H54 (cell line): ENCODE results near the gene EIF4G2.
"Not testable (repeated sequence)": the region's sequence is repeated elsewhere in the genome, so short reads cannot be mapped to it uniquely, and the experiment has no call there.

Source experiments
- DNase-seq: peaks from one replicate; pipeline ENCODE4 v3.0.0; 2011; ENCODE audit warnings: low spot score, mixed read lengths; ENCODE audit not compliant: insufficient read length
- FAIRE-seq: peaks from 3 replicates; lab custom pipeline; 2011; peaks lifted over from hg19 to GRCh38; lab: Jason Lieb, UNC
- POLR2A ChIP-seq: IDR thresholded peaks from 2 replicates; pipeline ENCODE4 v1.6.1; 2011; ENCODE audit warnings: low read depth, mild to moderate bottlenecking, low read length

EIF4G2 gene

DNA sequence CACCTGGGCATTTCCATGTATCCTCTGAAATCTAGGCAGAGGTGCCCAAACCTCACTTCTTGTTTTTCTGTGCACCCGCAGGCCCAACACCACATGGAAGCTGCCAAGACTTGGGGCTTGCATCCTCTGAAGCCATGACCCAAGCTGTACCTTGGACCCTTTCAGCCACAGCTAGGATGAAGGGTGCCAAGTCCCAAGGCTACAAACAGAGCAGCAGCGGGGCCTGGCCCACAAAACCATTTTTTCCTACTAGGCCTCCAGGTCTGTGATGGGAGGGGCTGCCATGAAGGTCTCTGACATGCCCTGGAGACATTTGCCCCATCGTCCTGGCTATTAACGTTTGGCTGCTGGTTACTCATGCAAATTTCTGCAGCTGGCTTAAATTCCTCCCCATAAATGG, 20.4 kb upstream of the EIF4G2 start:
- FAIRE-seq (no peak), DNase-seq (no peak)
- TF ChIP-seq POLR2A: no peak

- TF ChIP-seq POLR2A: no peak
- FAIRE-seq (no peak), DNase-seq (no peak)
These were observed 19.7 kb upstream of the EIF4G2 start for GRCh38 chr11:10828402-10828801.

DNA sequence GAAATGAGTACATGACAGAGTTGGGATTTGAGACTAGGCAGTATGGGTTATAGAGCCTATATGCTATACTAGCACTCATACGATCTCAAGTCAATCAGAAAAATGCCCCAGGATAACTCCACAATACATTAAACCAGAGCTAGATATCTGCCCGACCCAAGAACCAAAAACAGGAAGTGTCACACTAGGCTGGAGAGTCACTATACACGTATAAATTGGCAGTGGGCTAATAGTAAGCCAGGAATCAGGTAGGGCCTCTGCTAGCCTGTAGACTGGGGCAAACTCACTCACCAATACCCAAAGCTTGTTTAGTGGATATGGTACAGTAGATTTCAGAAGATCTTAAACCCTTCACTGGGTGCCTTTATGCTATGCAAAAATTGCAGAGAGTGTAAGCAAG, 16.2 kb upstream of the EIF4G2 start:
- no peak for FAIRE-seq
- no peak for DNase-seq
- TF ChIP-seq POLR2A: no peak

DNA sequence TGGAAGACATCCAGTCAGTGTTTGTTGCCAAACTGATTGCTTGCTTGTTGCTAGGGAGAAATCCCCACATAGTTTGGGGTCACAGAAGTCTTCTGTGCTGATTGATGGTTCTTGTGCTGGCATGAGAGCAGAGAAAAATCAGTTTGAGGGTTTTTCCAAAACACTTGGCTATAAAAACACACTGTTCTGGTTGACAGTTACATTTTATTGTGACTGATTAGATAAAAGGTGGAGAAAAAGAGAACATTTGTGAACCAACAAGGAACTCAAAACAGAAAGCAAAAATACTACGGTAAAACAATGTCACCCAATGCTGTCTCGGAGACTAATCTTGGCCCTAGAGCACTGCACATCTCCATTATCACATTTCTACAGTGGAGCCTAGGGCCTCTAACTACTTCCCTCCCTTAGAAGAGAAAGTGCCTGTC, 14.4 kb upstream of the EIF4G2 start:
- no peak for FAIRE-seq
- TF ChIP-seq POLR2A: no peak
- no peak for DNase-seq

DNA sequence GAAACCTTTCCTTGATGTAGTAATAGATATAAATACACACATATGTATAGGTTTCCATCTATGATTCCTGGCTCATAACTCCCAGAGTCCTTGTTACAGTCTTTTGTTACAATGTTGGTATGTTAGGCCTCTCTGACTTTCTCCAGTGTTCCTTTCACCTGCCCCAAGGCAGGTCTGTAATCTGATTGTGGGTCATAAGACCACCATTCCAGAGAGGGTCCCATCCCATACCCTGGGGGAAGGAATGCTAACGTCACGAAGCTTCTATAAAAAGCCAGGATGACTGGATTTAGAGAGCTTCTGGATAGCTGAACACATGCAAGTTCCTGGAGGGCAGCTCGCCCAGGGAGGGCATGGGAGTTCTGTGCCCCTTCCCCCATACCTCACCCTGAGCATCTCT, 13.8 kb upstream of the EIF4G2 start:
- FAIRE-seq, DNase-seq: not testable (repeated sequence)

DNA sequence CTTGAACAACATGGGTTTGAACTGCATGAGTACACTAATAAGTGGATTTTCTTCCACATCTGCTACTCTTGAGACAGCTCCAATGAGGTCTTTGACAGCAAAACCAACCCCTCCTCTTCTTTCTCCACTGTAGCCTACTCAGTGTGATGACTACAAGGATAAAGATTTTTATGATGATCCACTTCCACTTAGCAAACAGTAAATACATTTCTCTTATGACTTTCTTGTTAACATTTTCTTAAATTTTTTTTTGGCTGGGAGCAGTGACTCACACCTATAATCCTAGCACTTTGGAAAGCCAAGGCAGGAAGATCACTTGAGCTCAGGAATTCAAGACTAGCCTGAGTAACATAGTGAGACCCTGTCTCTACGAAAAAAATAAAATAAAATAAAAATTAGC, 9.9 kb upstream of the EIF4G2 start:
- DNase-seq (peak; percentile 22), FAIRE-seq (peak; percentile 55)
- TF ChIP-seq POLR2A: no peak

GRCh38 chr11:10813945-10814344, 5.2 kb upstream of the EIF4G2 start:
- FAIRE-seq (no peak), DNase-seq (no peak)
- TF ChIP-seq POLR2A: no peak

DNA sequence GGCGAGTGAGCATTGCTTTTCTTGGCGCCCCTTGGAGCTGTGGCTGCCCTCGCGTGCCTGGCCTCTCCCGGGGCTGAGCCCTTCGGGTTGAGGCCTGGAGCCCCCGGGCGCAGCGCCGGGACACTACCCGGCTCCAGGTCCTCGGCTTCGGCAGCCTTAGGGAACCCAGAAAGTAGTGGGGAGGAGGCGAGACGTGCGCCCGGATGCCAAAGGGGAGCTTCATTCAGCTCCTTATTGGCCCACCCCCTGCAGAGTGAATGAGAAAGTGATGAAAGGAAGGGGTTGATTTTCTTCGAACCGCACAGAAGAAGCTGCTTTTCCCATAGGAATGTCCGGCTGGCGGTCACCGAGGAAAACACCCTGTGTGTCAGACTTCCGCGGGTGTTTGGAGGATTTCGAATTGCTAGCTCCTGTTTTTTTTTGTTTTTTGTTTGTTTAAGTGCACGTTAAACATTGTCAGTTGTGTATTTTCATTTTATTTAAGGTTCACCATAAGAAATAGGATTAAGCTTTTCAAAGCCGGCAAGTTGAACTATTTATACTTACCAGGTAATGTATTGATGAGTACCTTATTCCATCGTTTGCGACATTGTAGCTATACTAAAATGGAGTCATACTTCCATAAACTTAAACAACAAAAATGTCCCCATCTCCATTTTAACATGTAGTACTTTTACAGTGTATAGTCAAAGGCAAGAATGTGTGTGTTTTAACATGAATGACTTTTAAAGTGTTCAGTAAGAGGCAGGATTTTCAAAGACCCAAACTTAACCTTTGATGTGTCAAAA, 841 bp upstream of the EIF4G2 start:
- TF ChIP-seq POLR2A: no peak
- peak; percentile 42 for DNase-seq
- no peak for FAIRE-seq

GRCh38 chr11:10808235-10808552, 532 bp downstream of the EIF4G2 start:
- DNase-seq (no peak), FAIRE-seq (no peak)
- peak; percentile 47; the same call in 1 of the 2 replicates for TF ChIP-seq POLR2A

DNA sequence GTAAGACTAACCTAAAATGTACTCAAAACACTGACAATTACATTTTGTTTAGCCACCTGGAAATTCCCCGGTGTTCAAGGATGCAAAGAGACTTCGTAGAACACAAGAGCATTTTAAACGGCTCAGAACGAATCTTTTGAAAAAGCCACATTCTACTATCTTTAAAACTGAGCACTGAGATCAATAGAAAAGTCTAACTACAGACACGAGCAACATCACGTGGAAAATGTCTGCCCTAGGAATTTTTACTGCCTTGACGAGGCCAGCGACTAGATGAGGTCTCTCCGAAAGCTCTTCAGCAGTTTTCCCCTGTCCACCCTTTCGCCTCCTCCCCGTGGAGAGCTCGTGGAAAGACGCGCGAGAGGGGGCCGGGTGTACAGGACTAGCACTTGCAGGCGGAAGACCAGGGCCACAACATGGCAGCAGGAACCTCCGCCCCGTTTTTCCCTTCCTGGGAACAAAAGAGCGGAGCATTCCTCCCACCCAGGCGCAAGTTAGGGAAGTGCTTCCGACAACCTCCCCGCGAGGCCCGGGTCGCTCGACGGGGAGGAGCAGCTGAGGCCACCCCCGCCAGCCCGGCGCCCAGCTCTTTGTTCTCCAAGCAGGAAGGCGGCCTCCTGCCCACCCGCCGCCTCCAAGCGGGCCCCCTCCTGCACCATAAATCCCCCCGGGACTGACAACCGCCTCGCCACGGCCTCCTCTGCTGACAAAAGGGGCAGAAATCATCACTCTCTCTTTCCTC, 1.1 kb downstream of the EIF4G2 start:
- TF ChIP-seq POLR2A: 0 out of 2 replicates have a peak, but pooled peaks have one; percentile 9
- no peak for FAIRE-seq

GRCh38 chr11:10806206-10806605, 2.5 kb downstream of the EIF4G2 start:
- TF ChIP-seq POLR2A: no peak
- DNase-seq: no peak
- FAIRE-seq: no peak

More for the DNA sequence above, 1.1 kb downstream of the EIF4G2 start:
- DNase-seq: peak; percentile 19

DNA sequence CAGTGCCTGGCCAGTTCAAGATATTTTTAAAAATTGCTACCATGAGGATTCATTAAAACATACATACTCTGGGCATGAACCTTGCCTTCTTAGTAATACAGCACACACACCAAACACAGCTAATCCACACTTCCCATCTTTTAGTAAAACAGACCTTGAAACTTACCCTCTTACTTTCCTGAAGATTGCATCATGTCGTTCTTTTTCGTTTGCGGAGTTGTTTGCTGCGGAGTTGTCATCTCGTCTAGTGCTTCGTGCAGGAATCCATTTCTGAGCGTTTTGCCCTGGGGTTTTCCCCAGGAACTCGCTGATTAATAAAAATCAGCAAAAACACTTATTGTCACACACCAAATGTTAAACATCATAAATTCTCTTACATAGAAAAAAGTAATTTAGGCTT, 3.0 kb downstream of the EIF4G2 start:
- FAIRE-seq (no peak), DNase-seq (no peak)
- TF ChIP-seq POLR2A: no peak

GRCh38 chr11:10803676-10804075, 5.0 kb downstream of the EIF4G2 start:
- DNase-seq (no peak), FAIRE-seq (no peak)
- TF ChIP-seq POLR2A: no peak

DNA sequence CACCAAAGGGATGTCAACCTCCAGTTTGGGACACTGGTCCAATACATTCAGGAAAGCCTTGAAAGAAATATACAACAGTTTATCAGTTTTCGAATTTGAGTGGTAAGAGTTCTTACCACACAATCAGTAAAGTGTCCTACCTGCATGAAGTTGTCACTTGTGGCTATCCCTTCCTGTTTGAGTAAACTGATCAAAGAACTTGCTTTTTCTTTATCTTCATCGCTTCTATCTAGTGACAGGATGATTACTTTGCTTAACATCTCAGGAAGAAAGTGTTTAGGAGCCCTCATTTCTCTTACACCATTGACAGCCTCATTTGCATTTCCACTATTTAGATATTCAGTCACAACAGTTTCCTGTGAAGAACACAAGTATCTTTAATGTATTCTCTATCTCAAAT, 8.4 kb downstream of the EIF4G2 start:
- DNase-seq (no peak), FAIRE-seq (no peak)
- no peak for TF ChIP-seq POLR2A

DNA sequence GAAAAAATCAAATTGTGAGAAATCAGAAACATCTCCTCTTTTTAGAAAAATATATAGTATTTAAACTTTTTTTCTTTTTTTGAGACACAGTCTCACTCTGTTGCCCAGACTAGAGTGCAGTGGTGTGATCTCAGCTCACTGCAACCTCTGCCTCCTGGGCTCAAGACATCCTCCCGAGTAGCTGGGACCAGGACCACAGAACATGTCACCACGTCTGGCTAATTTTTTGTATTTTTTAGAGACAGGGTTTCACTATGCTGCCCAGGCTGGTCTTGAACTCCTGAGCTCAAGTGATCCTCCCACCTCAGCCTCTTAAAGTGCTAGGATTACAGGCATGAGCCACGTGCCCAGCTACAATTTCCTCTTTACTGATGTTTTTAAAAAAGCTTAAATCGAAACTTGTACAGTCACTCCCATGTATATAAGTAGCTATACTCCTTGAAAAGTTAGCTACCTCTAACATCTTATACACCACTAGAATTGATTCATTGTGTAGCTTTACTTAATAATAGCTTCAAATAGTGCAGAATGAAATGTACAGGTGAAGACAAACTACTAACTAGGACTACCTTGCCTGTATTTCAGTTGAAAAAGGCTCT, 10.3 kb downstream of the EIF4G2 start:
- no peak for FAIRE-seq

More for the DNA sequence above, 10.3 kb downstream of the EIF4G2 start:
- no peak for DNase-seq
- no peak for TF ChIP-seq POLR2A
